Stimulated activated naive CD8-positive, alpha-beta T cell treated with anti-CD3 and anti-CD28 coated beads, Interleukin-15, amount 100 ng/mL, for 72 hours (primary cell): ENCODE measurements around the gene CD34.

Experiments used
- ATAC-seq: fragments of 150-1000 bp; cut with Tn5 transposase; 2 replicates; pipeline ENCODE4 v1.10.0; 2021; ENCODE audit warnings: mild to moderate bottlenecking, moderate library complexity
- DNase-seq, 2 donors: peaks; one replicate each; pipeline ENCODE4 v3.0.0; 2021 to 2022
- H3K27ac Mint-ChIP-seq, 2 donors: one replicate each; pipeline ENCODE4 v1.8.0; 2022; ENCODE audit warnings: mild to moderate bottlenecking in 2 of 2, mixed read lengths in 2 of 2, moderate library complexity in 2 of 2
- H3K27me3 Mint-ChIP-seq: one replicate; pipeline ENCODE4 v1.8.0; 2022; ENCODE audit warnings: mixed read lengths
- H3K4me1 Mint-ChIP-seq: one replicate; pipeline ENCODE4 v1.8.0; 2022; ENCODE audit warnings: mild to moderate bottlenecking, mixed read lengths
- H3K4me3 Mint-ChIP-seq, 2 donors: one replicate each; pipeline ENCODE4 v1.8.0; 2022; ENCODE audit warnings: mild to moderate bottlenecking in 2 of 2, mixed read lengths in 2 of 2, moderate library complexity in 1 of 2
- H3K9me3 Mint-ChIP-seq, 2 donors: one replicate each; pipeline ENCODE4 v1.8.0; 2022; ENCODE audit warnings: mixed read lengths in 2 of 2

Gene CD34

DNA sequence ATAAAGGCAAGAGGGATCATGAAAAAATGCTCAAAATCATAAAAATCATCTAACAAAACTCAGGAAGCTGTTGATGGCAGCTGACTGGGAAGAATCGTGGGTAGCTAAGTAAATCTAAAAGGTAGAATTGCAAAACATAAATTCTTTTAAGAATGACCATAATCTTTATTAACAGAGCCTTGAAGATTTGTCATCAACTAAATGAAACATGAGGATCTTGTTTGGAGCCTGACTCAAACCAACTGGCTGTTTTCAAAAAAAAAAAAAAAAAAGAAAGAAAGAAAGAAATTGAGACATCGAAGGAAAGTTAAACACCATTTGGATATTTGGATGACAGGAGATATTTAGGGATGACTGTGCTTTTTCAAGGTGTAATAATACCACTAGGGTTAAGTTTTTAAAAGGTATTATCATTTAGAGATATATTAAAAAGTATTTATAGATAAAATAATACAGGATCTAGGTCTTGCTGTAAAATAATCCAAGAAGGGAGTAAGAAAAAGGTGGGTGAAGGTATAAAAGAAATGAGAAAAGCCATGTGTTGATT is 48.6 kb downstream of the CD34 start:
- H3K4me1 Mint-ChIP-seq, result peaks cover 64% of the 10 kb centered on the region
- H3K27ac Mint-ChIP-seq, result peak overlapping the region in 1 of 2 donors; percentile 84
- H3K4me3 Mint-ChIP-seq, result peak overlapping the region; percentile 74 to 84
- H3K27me3 Mint-ChIP-seq, result no peaks in the 10 kb centered on the region
- no peak for DNase-seq
- no peaks in the 10 kb centered on the region for H3K9me3 Mint-ChIP-seq
- no peak for ATAC-seq

DNA sequence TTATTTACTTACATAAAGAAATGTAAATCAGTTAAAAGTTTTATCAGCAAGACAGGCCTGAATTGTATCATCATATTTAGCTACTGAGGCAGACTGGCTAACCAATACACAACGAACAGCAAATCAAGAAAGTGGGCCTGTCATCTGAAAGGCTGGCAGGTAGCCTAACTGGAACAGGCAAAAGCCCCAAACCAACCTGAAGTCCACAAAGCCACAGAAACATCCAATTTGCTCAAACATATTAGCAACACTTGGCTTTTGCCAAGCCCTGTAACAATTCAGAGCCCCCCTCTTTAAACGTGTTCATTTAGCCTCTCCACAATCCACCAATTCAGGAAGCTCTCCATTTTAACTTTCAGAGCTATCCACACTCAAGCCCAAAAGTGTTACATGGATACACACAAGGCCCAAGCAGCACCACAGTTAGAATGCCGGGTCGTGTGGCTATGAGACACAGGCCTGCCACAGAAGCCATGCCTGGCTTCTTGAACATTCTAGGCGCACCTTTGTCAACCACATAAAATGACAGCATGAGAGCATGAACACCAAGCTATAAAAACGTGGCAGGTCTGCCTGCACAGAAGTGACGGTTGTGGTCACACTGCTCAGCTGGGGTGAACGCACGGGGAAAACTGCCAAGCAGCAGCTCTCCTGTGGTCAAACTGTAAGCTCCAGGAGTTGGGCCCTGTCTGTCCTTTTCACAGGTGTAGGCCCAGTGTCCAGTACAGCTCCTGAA is 49.3 kb downstream of the CD34 start:
- H3K27ac Mint-ChIP-seq, result peak overlapping the region; percentile 84 to 88
- H3K9me3 Mint-ChIP-seq, result no peaks in the 10 kb centered on the region
- DNase-seq (peak in 1 of 2 donors; percentile 66), ATAC-seq (peak; percentile 88)
- H3K4me3 Mint-ChIP-seq, result peak overlapping the region; percentile 74 to 84
- peaks cover 64% of the 10 kb centered on the region for H3K4me1 Mint-ChIP-seq
- H3K27me3 Mint-ChIP-seq, result no peaks in the 10 kb centered on the region

DNA sequence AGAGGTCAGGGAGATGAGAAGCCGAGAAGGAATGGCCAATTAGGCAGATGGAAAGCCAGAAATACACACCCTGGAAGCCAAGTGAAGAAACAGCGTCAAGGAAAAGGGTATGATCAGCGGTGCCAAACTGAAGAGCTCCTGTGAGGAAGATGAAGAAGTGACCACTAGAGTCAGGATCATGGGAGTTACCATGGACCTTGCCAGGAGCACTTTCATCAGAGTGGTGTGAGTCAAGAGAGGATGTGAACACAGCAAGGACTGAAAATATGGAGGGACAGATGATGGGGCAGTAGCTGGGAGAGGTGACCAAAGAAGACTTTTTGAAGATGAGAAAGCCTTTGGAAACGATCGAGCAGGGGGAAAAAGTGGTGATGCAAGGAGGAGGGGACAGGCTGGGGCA is 50.4 kb downstream of the CD34 start:
- H3K27ac Mint-ChIP-seq, result no peak overlapping the region
- H3K27me3 Mint-ChIP-seq, result no peaks in the 10 kb centered on the region
- peaks cover 64% of the 10 kb centered on the region for H3K4me1 Mint-ChIP-seq
- no peak overlapping the region for H3K4me3 Mint-ChIP-seq
- no peaks in the 10 kb centered on the region for H3K9me3 Mint-ChIP-seq
- DNase-seq (no peak), ATAC-seq (no peak)

DNA sequence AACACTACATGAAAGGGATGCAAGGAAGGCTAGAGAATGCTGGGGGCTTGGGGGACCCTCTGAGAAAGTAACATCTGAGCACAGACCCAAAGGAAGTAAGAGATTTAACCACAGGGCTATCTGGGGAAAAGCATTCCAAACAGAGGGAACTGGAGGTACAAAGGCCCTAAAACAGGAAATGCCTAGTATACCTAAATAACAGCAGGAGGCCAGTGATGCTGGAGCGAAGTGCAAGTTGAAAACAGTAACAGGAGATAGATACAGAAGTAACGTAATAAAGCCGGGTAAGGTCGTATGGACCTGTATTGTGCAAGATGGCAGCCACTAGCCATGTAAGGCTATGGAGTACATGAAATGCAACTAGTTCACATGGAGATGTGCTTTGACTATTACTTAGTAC is 52.1 kb downstream of the CD34 start:
- Mint-ChIP-seq H3K4me3 (no peak overlapping the region), H3K27me3 (no peaks in the 10 kb centered on the region), H3K9me3 (no peaks in the 10 kb centered on the region), H3K27ac (no peak overlapping the region), H3K4me1 (peaks cover 60% of the 10 kb centered on the region)
- ATAC-seq (no peak), DNase-seq (no peak)

DNA sequence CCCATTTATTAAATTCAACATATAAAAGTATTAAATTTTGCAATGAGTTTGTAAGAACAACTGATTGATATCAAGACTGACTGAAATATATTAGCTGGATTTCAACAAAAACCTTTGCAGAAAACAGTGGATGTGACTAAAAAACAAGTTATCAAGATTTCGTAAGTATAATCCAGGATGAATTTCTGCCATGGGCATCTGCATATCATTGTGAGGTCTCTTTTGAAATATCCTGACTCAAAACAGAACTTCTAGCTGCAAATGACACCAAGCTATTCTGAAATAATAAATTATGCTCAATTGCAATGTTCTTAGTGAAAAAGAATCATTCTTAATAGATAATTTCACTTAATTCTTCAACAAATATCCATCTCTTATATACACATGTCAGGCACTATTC is 52.6 kb downstream of the CD34 start:
- Mint-ChIP-seq H3K27ac (no peak overlapping the region), H3K4me1 (peaks cover 60% of the 10 kb centered on the region), H3K9me3 (no peaks in the 10 kb centered on the region), H3K27me3 (no peaks in the 10 kb centered on the region), H3K4me3 (no peak overlapping the region)
- DNase-seq (no peak), ATAC-seq (no peak)

DNA sequence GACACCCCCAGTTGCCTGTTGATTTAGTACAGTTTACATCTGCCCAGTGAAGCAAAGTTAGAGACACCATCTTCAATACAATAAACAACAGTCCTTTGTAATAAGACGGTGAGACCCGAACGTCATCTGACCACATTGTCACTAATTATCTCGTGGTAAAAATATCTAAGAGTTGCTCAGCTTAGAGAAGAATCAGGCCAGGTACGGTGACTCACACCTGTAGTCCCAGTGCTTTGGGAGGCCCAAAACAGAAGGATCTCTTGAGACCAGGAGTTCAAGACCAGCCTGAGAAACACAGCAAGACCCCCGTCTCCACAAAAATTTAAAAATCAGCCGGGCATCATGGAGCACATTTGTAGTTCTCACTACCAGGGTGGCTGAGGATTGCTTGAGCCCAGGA is 53.5 kb downstream of the CD34 start:
- DNase-seq (no peak), ATAC-seq (no peak)
- Mint-ChIP-seq H3K9me3 (no peaks in the 10 kb centered on the region), H3K4me1 (peaks cover 60% of the 10 kb centered on the region), H3K27me3 (no peaks in the 10 kb centered on the region), H3K4me3 (no peak overlapping the region), H3K27ac (no peak overlapping the region)

DNA sequence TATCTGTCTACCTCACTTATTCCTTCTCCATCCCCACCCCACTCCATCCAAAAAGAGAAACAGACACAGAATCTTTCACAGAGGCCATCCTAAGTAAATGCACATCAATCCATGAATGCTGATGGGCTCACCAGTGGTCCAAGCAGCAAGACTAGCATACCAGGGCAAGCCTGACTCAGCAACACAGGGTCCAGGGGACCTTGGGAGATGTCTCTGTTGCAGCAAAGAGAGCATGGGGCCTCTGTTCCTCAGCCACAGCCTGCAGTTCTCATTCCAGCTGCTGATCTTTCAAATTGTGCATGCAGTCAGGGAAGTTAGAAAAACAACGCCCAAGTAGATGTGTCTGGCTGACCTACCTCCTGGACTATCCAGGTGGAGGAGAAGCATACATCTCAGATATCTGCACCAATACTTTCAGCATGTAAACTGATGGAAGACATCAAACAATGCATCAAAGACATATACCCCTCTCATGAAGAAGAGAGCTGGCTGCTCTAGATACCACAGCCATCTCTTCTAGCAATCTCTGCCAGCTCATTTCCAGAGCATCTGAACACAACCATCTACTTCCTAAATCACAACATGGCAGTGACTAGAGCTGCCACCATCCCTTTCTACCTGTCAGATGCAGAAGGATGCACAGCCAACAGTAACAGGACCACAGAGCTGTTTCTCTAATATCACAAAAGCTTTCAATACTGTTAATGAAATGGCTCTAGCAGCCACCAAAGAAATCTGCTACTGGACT is 54.5 kb downstream of the CD34 start:
- no peak overlapping the region for H3K27ac Mint-ChIP-seq
- ATAC-seq (no peak), DNase-seq (no peak)
- H3K9me3 Mint-ChIP-seq, result no peaks in the 10 kb centered on the region
- H3K4me3 Mint-ChIP-seq, result no peak overlapping the region
- H3K4me1 Mint-ChIP-seq, result peaks cover 57% of the 10 kb centered on the region
- H3K27me3 Mint-ChIP-seq, result no peaks in the 10 kb centered on the region

DNA sequence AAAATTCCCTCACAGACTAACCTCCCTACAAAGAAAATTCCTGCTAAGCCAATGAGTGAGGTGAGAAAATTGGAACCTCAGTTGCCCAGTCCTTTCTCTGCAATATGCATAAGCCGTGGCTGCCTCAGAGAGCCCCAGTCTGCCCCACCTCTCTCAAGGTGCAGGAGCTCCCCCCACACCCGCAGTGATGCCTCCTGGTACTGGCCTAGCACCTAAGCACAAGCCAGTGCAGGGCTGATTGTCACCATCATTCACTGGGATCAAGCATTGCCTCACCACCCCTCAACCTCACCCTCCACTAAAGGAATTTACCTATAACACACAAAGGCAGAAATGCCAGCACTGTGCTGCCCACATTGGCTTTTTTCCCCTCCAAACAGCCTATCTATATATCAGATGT is 56.9 kb downstream of the CD34 start:
- no peaks in the 10 kb centered on the region for H3K27me3 Mint-ChIP-seq
- H3K9me3 Mint-ChIP-seq, result no peaks in the 10 kb centered on the region
- ATAC-seq, result no peak

DNA sequence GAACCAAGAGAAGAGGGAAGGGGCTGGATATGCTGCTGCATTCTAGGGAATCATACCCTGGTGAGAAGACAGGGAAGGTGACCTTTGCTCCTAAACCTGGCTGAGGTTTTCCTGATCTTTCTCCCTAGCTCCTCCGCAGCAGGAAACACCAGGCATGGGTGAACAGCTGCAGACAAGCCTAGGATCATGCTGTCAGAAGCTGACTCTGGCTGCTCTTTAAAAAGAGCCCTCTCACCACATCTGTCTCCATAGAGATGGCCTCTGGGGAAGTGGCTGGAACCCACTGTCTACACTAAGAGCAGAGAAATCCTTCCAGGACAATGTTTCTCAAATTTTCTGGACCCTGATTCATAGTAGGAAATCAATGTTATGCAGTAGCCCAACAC is 57.6 kb downstream of the CD34 start:
- H3K9me3 Mint-ChIP-seq, result no peaks in the 10 kb centered on the region
- no peak overlapping the region for H3K4me3 Mint-ChIP-seq
- peak overlapping the region in 1 of 2 donors; percentile 60 for H3K27ac Mint-ChIP-seq
- peaks cover 85% of the 10 kb centered on the region for H3K4me1 Mint-ChIP-seq
- DNase-seq, result no peak
- H3K27me3 Mint-ChIP-seq, result no peaks in the 10 kb centered on the region
- ATAC-seq, result no peak

More for the DNA sequence above, 56.9 kb downstream of the CD34 start:
- H3K4me3 Mint-ChIP-seq, result no peak overlapping the region
- H3K4me1 Mint-ChIP-seq, result peaks cover 78% of the 10 kb centered on the region
- no peak for DNase-seq
- no peak overlapping the region for H3K27ac Mint-ChIP-seq

DNA sequence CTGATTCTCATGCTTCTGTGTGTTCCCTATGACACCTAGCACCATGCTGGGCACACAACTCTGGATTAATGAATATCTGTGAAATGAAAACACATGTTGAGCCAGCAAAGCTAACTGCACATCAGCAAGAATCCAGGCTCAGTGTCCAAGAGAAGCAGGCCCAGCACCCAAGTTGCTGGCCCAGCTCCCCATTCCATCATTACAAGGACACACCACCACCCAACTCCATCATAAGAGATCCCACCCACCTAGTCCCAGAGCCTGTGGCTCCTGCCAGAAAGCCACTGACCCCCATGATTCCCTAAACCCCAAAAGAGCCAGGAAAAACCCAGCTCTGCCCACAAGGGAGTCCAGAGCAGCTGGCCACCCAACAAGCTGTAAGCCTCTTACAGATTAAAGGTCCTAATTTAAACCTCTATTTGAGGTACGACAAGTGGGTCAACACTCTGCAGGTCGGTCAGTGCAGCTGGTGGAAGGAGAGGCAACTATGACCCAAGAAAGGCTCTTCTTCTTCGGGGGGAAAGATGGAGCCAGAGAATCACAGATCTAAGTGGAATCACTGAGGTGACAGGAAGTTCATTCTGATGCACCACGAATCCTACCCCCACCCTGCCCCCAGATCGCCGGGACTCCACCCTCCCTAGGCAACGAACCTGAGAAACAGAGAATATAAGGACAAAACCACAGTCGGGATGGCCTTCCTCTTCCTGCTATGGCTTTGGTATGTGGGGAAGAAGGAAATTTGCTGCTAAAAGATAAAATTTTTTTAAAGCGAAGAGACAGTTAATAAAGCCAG is 58.2 kb downstream of the CD34 start:
- Mint-ChIP-seq H3K27ac (peak overlapping the region in 1 of 2 donors; percentile 60), H3K9me3 (no peaks in the 10 kb centered on the region), H3K4me3 (no peak overlapping the region), H3K27me3 (no peaks in the 10 kb centered on the region), H3K4me1 (peaks cover 91% of the 10 kb centered on the region)
- DNase-seq (no peak), ATAC-seq (no peak)

DNA sequence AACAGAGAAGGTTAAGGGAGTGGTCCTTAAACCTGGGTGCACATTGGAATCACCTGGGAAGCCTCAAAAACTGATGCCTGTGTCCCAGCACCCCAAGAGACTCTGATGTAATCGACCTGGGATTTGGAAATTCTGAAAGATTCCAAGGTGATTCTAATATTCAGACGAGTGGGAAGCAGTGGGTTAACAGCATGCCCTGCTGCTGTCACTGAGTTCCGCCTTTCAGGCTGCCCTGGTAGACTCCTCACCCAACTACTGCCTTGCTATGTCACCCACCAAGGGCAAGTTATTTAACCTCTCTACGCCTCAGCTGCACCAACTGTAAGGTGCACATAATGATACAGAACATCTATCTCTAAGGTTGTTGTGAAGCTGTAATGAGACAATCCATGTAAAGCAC is 59.2 kb downstream of the CD34 start:
- Mint-ChIP-seq H3K4me3 (no peak overlapping the region), H3K9me3 (no peaks in the 10 kb centered on the region), H3K27ac (no peak overlapping the region), H3K4me1 (peaks cover 84% of the 10 kb centered on the region), H3K27me3 (no peaks in the 10 kb centered on the region)
- ATAC-seq, result no peak
- no peak for DNase-seq

DNA sequence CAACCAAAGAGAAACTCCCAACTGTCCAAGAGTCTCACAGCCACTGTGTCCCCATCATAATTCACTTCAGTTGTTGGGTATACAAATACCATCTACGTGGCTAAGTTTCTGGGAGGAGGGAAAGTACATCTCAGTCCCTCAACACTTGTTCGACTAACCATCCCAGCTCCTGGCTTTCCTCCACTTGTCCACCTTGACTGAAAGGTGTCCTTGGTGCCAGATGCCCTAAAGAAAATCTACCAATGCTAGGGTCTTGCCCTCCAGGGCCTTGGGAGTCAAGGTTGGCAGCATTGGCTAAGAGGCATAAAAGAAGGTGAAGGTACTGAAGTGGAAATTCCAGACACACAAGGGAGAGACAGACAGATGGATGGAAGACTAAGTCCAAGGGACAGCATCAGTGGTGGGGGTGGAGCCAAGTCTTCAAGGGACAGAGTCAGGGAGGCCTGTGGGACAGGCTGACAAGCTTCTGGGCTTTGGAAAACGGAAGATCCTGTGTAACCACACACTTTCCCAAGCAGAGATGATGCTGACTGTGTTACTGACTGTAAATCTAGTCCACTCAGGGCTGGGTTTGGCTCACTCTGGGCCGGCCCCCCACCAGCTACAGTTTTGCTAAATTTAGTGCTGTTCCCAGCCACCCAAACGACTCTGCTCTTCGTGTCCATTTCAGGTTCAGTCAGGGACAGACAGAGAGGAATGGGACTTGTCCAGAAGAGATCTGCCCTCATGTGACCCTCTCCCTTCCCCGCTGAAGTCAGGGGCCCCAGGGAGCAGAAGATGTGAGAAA is 60.1 kb downstream of the CD34 start:
- H3K4me3 Mint-ChIP-seq, result no peak overlapping the region
- ATAC-seq (no peak), DNase-seq (no peak)
- H3K9me3 Mint-ChIP-seq, result no peaks in the 10 kb centered on the region
- H3K27ac Mint-ChIP-seq, result no peak overlapping the region
- H3K27me3 Mint-ChIP-seq, result no peaks in the 10 kb centered on the region
- peaks cover 75% of the 10 kb centered on the region for H3K4me1 Mint-ChIP-seq

DNA sequence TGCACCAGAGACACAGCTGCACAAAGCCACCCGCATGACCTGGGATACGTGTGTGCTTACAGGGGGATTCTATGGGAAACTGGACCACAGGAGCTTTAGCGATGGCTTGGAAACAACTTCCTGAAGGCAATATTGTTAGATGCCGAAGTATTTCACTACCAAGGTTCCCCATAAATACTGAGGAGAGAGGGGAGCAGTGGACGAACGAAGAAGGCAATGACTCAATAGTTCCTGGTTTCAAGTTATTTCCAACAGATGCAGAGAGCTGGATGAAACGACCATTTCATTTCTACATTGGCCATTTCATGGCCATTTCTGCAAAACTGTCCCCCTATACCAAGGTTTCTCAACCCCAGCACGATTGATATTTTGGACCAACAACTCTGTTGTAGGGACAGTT is 61.3 kb downstream of the CD34 start:
- Mint-ChIP-seq H3K4me3 (no peak overlapping the region), H3K9me3 (no peaks in the 10 kb centered on the region), H3K27ac (peak overlapping the region in 1 of 2 donors; percentile 45), H3K4me1 (peaks cover 73% of the 10 kb centered on the region), H3K27me3 (no peaks in the 10 kb centered on the region)
- DNase-seq (no peak), ATAC-seq (no peak)

DNA sequence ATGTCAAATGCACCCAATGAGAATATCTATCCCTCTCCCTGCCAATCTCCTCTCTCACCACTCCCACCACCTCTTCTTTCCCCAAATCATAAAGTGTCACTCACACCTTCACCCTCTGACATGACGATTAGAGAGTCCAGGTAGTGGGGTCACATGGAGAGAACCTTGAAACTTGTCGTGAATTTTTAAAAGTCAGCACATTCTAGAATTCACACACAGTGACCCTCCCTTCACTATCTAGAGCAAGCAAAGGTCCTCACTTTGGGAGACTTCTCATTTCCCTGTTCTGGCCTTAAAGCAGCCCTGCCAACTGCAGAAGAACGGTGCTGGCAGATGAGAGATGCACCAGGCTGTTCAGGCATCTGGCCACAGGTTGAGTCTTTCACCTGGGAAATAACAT is 61.9 kb downstream of the CD34 start:
- no peak for DNase-seq
- H3K27me3 Mint-ChIP-seq, result no peaks in the 10 kb centered on the region
- H3K4me1 Mint-ChIP-seq, result peaks cover 74% of the 10 kb centered on the region
- H3K9me3 Mint-ChIP-seq, result no peaks in the 10 kb centered on the region
- no peak for ATAC-seq
- H3K27ac Mint-ChIP-seq, result peak overlapping the region in 1 of 2 donors; percentile 78
- peak overlapping the region in 1 of 2 donors; percentile 11 for H3K4me3 Mint-ChIP-seq

DNA sequence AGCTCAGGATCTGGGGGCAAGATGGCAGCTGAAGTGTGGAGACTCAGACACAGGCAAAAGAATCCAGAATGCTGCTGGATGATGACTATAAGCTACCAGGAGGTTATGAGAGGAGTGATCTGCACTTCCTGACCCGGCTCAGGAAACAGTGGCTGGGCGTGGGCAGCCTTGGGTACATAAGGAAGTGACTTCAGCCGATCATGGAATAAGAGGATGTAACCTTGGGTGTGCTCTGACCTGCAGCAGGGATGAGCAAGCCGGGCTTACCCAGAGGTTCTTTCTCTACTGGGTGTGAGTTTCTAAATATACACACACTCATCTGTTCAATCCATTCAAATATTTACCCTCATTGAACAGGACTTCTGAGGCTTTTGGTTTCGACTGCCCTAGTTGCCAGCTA is 62.7 kb downstream of the CD34 start:
- ATAC-seq (peak; percentile 93), DNase-seq (peak in 1 of 2 donors; percentile 54)
- Mint-ChIP-seq H3K4me1 (peaks cover 73% of the 10 kb centered on the region), H3K4me3 (peak overlapping the region; percentile 36 to 49), H3K27me3 (no peaks in the 10 kb centered on the region), H3K27ac (peak overlapping the region; percentile 19 to 55), H3K9me3 (no peaks in the 10 kb centered on the region)
